OCI-LY7 (cell line): ENCODE data around the gene OPCML. TPM values are rescaled to one million over a fixed set of nuclear protein-coding genes. Genes with fewer than 3 reads are reported as not detected.

Experiments
- BruUV-seq: library from RNA; stranded (reverse); fragments of 400-500 nt; replicated peaks from 2 replicates; lab custom pipeline; 2021; lab: Mats Ljungman, UMichigan
- CTCF ChIA-PET: fragments of 300-600 bp; sonication (Branson Sonifier 250); formaldehyde crosslinking; loops from one replicate; lab custom pipeline; 2022; ENCODE audit warnings: antibody characterized with exemption; ENCODE audit not compliant: unreplicated experiment; lab: Charles Lee
- POLR2A ChIA-PET: fragments of 300-600 bp; sonication (Branson Sonifier 250); formaldehyde crosslinking; loops from one replicate; lab custom pipeline; 2022; ENCODE audit warnings: antibody characterized with exemption; lab: Charles Lee
- DNase-seq: peaks from one replicate; pipeline ENCODE4 v3.0.0-alpha.2; 2015; ENCODE audit warnings: low spot score
- H2AFZ ChIP-seq: fragments of 200-600 bp; sonication (generic), shearing (Covaris generic); 2 replicates; pipeline ENCODE4 v1.6.1; 2014; ENCODE audit warnings: mild to moderate bottlenecking, antibody characterized with exemption, low read length, moderate library complexity
- H3K27ac ChIP-seq: fragments of 200-600 bp; sonication (generic); 2 replicates; pipeline ENCODE4 v1.5.1; 2014; ENCODE audit warnings: mixed run types, low read depth, mild to moderate bottlenecking, moderate library complexity, low read length, inconsistent platforms; ENCODE audit not compliant: poor library complexity, severe bottlenecking
- H3K36me3 ChIP-seq: fragments of 200-600 bp; sonication (generic); 2 replicates; pipeline ENCODE4 v1.6.1; 2014; ENCODE audit warnings: mild to moderate bottlenecking, antibody characterized with exemption, low read length, moderate library complexity, mixed read lengths; ENCODE audit not compliant: insufficient read depth
- H3K4me1 ChIP-seq: fragments of 200-600 bp; sonication (generic); 2 replicates; pipeline ENCODE4 v1.5.1; 2014; ENCODE audit warnings: mild to moderate bottlenecking, low read length; ENCODE audit not compliant: insufficient read depth, poor library complexity, severe bottlenecking
- H3K4me2 ChIP-seq: fragments of 200-600 bp; sonication (generic); 2 replicates; pipeline ENCODE4 v1.6.1; 2014; ENCODE audit warnings: mild to moderate bottlenecking, low read length
- H3K4me3 ChIP-seq: fragments of 200-600 bp; sonication (generic); 2 replicates; pipeline ENCODE4 v1.5.1; 2014; ENCODE audit warnings: mild to moderate bottlenecking, low read depth, low read length; ENCODE audit not compliant: poor library complexity, severe bottlenecking
- H3K79me2 ChIP-seq: fragments of 200-600 bp; sonication (generic); 2 replicates; pipeline ENCODE4 v1.6.1; 2016; ENCODE audit warnings: low read depth, mild to moderate bottlenecking, low read length, moderate library complexity, mixed read lengths; ENCODE audit not compliant: insufficient read depth
- H3K9me2 ChIP-seq: fragments of 200-600 bp; sonication (generic); 2 replicates; pipeline ENCODE4 v1.6.1; 2016; ENCODE audit warnings: mild to moderate bottlenecking, low read length, mixed read lengths; ENCODE audit not compliant: insufficient read depth
- H3K9me3 ChIP-seq: fragments of 200-600 bp; sonication (generic); 2 replicates; pipeline ENCODE4 v1.6.1; 2014; ENCODE audit warnings: mild to moderate bottlenecking, mixed run types, low read length, mixed read lengths
- H4K20me1 ChIP-seq: fragments of 200-600 bp; sonication (generic); 2 replicates; pipeline ENCODE4 v1.6.1; 2014; ENCODE audit warnings: mild to moderate bottlenecking, antibody characterized with exemption, low read length, moderate library complexity, mixed read lengths; ENCODE audit not compliant: insufficient read depth
- EZH2phosphoT487 ChIP-seq: fragments of 200-600 bp; sonication (generic); IDR thresholded peaks from 2 replicates; pipeline ENCODE4 v1.6.1; 2018; ENCODE audit warnings: low read depth, borderline replicate concordance, mild to moderate bottlenecking, mixed run types, antibody characterized with exemption, low read length, moderate library complexity, mixed read lengths
- intact Hi-C: fragments of 100-400 bp; cut with micrococcal nuclease; formaldehyde crosslinking; loops from one replicate; pipeline ENCODE4 v1.10.0; 2022; ENCODE audit not compliant: unreplicated experiment
- total RNA-seq, 2 experiments: library from RNA; depleted of rRNA in 1 of 2; stranded (reverse); fragments of >200 nt in 1 of 2; shearing (Covaris generic) in 1 of 2; gene quantifications; 2 replicates each; pipeline ENCODE4 v1.2.3, GENCODE V29; 2014 to 2022
- TF ChIP-seq, protein P1 (sequence below): fragments of 200-600 bp; sonication (generic); conservative IDR thresholded peaks from 2 replicates; pipeline ENCODE4 v1.5.1; 2014; ENCODE audit warnings: mild to moderate bottlenecking, antibody characterized with exemption, low read length, moderate library complexity, mixed read lengths

Gene OPCML
- total RNA-seq, 2 experiments from 2014 or later = not detected

DNA sequence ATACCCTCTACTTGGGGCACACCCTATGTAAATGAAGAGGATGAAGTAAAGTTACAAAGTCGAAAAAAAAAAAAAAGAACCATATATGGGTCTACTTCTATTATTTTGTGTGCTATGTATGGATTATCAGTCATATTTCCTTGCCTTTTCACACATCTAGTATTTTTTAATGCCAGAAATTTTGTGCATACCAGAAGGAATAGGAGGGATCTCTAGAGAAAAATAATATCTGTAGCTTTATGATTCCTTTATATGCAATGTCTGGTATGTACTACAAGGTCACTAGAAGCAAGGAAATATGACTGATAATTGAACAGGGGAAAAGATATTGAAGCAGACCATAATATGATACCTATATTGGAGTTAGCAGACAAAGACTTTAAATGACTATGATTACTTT, 713.4 kb downstream of the OPCML start:
- H3K4me2 ChIP-seq = no peak overlapping the region
- no peaks in the 10 kb centered on the region for H3K4me1 ChIP-seq
- no peak overlapping the region for H3K4me3 ChIP-seq
- CTCF ChIA-PET = no interaction called here
- no peaks in the 10 kb centered on the region for H3K9me3 ChIP-seq
- TF ChIP-seq, protein P1, sequence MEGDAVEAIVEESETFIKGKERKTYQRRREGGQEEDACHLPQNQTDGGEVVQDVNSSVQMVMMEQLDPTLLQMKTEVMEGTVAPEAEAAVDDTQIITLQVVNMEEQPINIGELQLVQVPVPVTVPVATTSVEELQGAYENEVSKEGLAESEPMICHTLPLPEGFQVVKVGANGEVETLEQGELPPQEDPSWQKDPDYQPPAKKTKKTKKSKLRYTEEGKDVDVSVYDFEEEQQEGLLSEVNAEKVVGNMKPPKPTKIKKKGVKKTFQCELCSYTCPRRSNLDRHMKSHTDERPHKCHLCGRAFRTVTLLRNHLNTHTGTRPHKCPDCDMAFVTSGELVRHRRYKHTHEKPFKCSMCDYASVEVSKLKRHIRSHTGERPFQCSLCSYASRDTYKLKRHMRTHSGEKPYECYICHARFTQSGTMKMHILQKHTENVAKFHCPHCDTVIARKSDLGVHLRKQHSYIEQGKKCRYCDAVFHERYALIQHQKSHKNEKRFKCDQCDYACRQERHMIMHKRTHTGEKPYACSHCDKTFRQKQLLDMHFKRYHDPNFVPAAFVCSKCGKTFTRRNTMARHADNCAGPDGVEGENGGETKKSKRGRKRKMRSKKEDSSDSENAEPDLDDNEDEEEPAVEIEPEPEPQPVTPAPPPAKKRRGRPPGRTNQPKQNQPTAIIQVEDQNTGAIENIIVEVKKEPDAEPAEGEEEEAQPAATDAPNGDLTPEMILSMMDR = no peak
- TF ChIP-seq EZH2phosphoT487 = no peak
- POLR2A ChIA-PET = interaction anchor here (0.7 kb wide), 2 partner anchors 8 to 1387 kb away, joined by 3 read pairs; no protein-coding TSS in a partner anchor
- BruUV-seq = no TSS peak
- H3K27ac ChIP-seq = no peak overlapping the region
- no peaks in the 10 kb centered on the region for H3K79me2 ChIP-seq
- intact Hi-C loops = no loop called here
- no peak overlapping the region for H2AFZ ChIP-seq
- H3K9me2 ChIP-seq = no peaks in the 10 kb centered on the region
- no peaks in the 10 kb centered on the region for H3K36me3 ChIP-seq
- no peaks in the 10 kb centered on the region for H4K20me1 ChIP-seq
- DNase-seq = no peak

DNA sequence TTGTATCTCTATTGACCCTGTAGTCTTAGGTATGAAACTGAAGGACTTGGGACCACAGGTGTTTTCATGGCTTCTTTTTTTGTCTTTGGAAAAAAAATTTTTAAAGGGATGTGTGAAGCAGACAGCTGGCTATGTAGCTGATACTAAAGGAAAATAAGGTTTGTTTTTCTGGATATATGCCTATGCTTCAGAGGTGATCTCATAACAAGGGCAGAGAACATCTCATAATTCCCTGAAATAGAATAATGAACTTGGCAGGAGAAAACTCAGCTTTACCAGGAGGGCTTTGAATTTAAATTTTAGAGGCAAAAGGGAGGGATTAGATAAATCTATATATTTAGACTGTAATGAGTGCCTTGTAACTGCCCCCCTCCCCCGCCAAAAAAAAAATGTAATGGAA, 714.9 kb downstream of the OPCML start:
- no peaks in the 10 kb centered on the region for H3K36me3 ChIP-seq
- H3K4me1 ChIP-seq = no peaks in the 10 kb centered on the region
- H4K20me1 ChIP-seq = no peaks in the 10 kb centered on the region
- H3K9me2 ChIP-seq = no peaks in the 10 kb centered on the region
- intact Hi-C loops = no loop called here
- H3K79me2 ChIP-seq = no peaks in the 10 kb centered on the region
- H3K4me2 ChIP-seq = no peak overlapping the region
- H2AFZ ChIP-seq = no peak overlapping the region
- H3K27ac ChIP-seq = no peak overlapping the region
- TF ChIP-seq EZH2phosphoT487 = no peak
- TF ChIP-seq, protein P1 = no peak
- no TSS peak for BruUV-seq
- no peak overlapping the region for H3K4me3 ChIP-seq
- ChIA-PET POLR2A (interaction anchor here (0.8 kb wide), 1 partner anchor 53 kb away, joined by 4 read pairs; no protein-coding TSS in a partner anchor), CTCF (no interaction called here)
- H3K9me3 ChIP-seq = no peaks in the 10 kb centered on the region
- no peak for DNase-seq

DNA sequence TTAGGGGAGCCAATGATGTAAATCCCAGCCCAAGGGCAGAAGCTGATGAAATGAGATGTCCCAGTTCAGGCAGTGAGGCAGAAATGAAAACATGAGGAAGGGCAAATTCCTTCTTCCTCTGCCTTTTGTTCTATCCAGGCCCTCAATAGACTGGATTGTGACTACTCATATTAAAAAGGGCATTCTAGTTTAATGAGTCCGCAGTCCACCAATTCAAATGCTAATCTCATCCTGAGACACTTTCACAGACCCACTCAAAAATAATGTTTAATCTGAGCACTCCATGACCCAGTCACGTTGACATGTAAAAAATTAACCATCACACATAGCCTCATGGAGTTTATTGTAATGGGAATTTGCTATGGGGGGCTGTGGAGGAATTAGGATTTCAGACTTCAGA, 717.9 kb downstream of the OPCML start:
- H4K20me1 ChIP-seq = no peaks in the 10 kb centered on the region
- H3K36me3 ChIP-seq = no peaks in the 10 kb centered on the region
- H3K9me2 ChIP-seq = no peaks in the 10 kb centered on the region
- TF ChIP-seq, protein P1 = no peak
- TF ChIP-seq EZH2phosphoT487 = no peak
- H3K79me2 ChIP-seq = no peaks in the 10 kb centered on the region
- no peak overlapping the region for H3K4me2 ChIP-seq
- no peak overlapping the region for H3K4me3 ChIP-seq
- DNase-seq = no peak
- no peak overlapping the region for H2AFZ ChIP-seq
- H3K4me1 ChIP-seq = no peaks in the 10 kb centered on the region
- POLR2A ChIA-PET = no interaction called here
- H3K9me3 ChIP-seq = no peaks in the 10 kb centered on the region
- CTCF ChIA-PET = no interaction called here
- intact Hi-C loops = no loop called here
- no TSS peak for BruUV-seq
- no peak overlapping the region for H3K27ac ChIP-seq
